Mucosa of rectum (tissue), 2 donors: Measurements from ENCODE around the gene BACE2.
"Not testable (repeated sequence)": the region's sequence is repeated elsewhere in the genome, so short reads cannot be mapped to it uniquely, and the experiment has no call there.

Source experiments
- H3K27ac ChIP-seq, 2 donors: one replicate each; pipeline ENCODE4 v1.7.0; 2013; ENCODE audit warnings: inconsistent platforms in 2 of 2, low read depth in 2 of 2, low read length in 2 of 2
- H3K27me3 ChIP-seq, 2 donors: one replicate each; pipeline ENCODE4 v1.7.0; 2013; ENCODE audit warnings: low read length in 2 of 2; ENCODE audit not compliant: control insufficient read depth in 2 of 2, insufficient read depth in 2 of 2
- H3K36me3 ChIP-seq, 2 donors: one replicate each; pipeline ENCODE4 v1.7.0; 2013; ENCODE audit warnings: low read length in 2 of 2; ENCODE audit not compliant: control insufficient read depth in 2 of 2, insufficient read depth in 2 of 2
- H3K4me1 ChIP-seq, 2 donors: one replicate each; pipeline ENCODE4 v1.7.0; 2013; ENCODE audit warnings: low read length in 2 of 2, mild to moderate bottlenecking in 1 of 2; ENCODE audit not compliant: control insufficient read depth in 2 of 2, insufficient read depth in 2 of 2
- H3K4me3 ChIP-seq, 2 donors: one replicate each; pipeline ENCODE4 v1.7.0; 2013; ENCODE audit warnings: low read length in 2 of 2
- H3K9ac ChIP-seq, 2 donors: one replicate each; pipeline ENCODE4 v1.7.0; 2013; ENCODE audit warnings: low read length in 2 of 2, low read depth in 1 of 2, mild to moderate bottlenecking in 1 of 2
- H3K9me3 ChIP-seq, 2 donors: one replicate each; pipeline ENCODE4 v1.7.0; 2013; ENCODE audit warnings: low read length in 2 of 2; ENCODE audit not compliant: control insufficient read depth in 2 of 2
- donor health status: healthy.
- donor health status: Normal muscosa, but diverticular disease.

BACE2 gene

DNA sequence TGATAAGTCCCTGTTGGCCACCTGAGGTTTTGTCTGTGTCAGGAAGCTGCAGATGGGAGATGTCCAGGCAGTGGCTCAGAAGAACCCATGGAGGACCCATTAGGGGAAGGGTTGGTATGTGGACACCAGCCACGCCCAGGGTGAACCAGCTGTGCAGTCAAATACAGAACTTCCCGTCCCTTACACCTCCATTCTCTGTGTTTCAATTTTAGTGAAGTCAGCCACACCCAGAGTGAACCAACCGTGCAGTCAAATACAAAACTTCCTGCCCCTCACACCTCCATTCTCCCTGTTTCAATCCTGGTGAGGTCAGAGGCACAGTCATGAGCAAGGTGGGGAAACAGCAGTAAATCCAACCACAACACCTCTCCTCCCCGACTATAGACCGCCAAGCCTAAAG lies 27.4 kb downstream of the BACE2 start:
- no peaks in the 10 kb centered on the region for H3K27me3 ChIP-seq
- no peak overlapping the region for H3K9ac ChIP-seq
- H3K36me3 ChIP-seq = no peaks in the 10 kb centered on the region
- peaks cover 0 to 3% of the 10 kb centered on the region in 2 donors for H3K4me1 ChIP-seq
- no peak overlapping the region for H3K27ac ChIP-seq
- H3K9me3 ChIP-seq = no peaks in the 10 kb centered on the region
- no peak overlapping the region for H3K4me3 ChIP-seq

GRCh38 chr21:41196993-41197392 lies 29.0 kb downstream of the BACE2 start:
- Histone ChIP-seq H3K9ac (no peak overlapping the region), H3K4me1 (peaks cover 0 to 3% of the 10 kb centered on the region in 2 donors), H3K4me3 (no peak overlapping the region), H3K27ac (no peak overlapping the region), H3K36me3 (peaks cover 0 to 2% of the 10 kb centered on the region in 2 donors), H3K27me3 (no peaks in the 10 kb centered on the region), H3K9me3 (no peaks in the 10 kb centered on the region)

DNA sequence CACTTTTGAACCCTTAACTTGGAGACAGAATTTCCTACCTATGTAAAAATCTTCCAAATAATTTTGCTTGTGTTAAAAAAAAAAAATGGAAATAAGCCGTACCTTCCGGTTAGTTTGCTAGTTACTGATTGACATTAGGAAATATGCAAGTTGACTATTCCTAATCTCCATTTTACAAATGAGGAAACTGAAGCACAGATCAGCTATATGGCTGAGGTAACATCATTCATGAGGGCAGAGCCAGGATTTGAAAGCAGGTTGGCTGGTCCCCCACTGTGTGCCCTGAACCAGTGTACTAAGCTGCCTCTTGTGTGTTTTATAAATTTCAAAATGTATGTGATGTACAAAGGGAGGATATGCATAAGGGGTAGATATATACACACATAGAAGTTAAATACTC lies 29.6 kb downstream of the BACE2 start:
- no peak overlapping the region for H3K9ac ChIP-seq
- H3K9me3 ChIP-seq = no peaks in the 10 kb centered on the region
- no peak overlapping the region for H3K27ac ChIP-seq
- peaks cover 0 to 3% of the 10 kb centered on the region in 2 donors for H3K4me1 ChIP-seq
- H3K36me3 ChIP-seq = peaks cover 0 to 2% of the 10 kb centered on the region in 2 donors
- H3K4me3 ChIP-seq = no peak overlapping the region
- H3K27me3 ChIP-seq = no peaks in the 10 kb centered on the region

DNA sequence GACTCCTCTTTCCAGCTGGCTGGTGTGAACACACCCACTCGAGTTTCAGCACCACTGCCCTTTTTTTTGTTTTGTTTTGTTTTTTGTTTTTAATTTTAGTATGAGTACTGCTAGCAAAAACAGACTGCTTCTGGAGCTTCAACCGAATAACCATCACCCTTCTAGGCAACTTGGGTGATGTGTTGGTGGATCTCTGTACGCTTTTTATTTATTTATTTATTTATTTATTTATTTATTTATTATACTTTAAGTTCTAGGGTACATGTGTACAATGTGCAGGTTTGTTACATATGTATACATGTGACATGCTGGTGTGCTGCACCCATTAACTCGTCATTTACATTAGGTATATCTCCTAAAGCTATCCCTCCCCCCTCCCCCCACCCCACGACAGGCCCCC lies 30.7 kb downstream of the BACE2 start:
- H3K9me3 ChIP-seq, H3K9ac ChIP-seq, H3K36me3 ChIP-seq, H3K27ac ChIP-seq, H3K4me3 ChIP-seq, H3K4me1 ChIP-seq, H3K27me3 ChIP-seq: not testable (repeated sequence)

DNA sequence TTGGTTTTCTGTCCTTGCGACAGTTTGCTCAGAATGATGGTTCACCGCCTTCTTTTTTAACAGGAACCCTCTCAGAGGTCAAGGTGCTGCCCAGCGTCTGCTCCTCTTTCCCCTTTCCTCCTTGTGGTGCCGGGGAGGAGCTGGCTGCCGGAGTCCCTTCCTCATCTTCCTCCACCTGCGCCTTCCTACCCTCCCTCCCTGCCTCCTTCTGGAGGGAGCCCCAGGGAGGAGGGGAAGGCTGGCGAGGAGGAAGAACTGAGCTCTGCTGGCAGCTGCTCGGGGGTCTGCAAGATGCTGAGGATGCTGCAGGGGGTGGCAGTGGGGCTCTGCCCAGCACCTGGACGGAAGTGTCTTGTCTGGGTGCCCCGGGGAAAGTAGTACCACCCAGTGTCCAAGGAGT lies 31.2 kb downstream of the BACE2 start:
- Histone ChIP-seq H3K36me3 (peaks cover 0 to 2% of the 10 kb centered on the region in 2 donors), H3K27me3 (no peaks in the 10 kb centered on the region), H3K9me3 (no peaks in the 10 kb centered on the region)

DNA sequence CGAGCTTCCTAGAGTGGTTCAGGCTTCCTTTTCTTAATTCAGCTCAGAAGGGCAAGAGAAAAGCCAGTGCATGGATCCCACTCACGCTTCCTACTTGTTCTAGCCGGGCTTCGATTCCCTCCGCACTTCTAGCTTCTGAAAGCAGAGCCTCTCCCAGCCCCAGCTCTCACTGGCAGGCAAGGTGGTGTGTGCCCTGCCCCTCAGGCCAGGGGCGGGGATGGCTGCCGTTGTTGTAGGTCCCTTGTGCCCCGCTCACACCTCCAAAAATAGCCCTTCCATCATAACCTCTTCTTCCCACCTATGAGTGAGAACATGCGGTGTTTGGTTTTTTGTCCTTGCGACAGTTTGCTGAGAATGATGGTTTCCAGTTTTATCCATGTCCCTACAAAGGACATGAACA lies 31.6 kb downstream of the BACE2 start:
- Histone ChIP-seq H3K4me3 (no peak overlapping the region), H3K4me1 (peaks cover 0 to 3% of the 10 kb centered on the region in 2 donors), H3K9me3 (no peaks in the 10 kb centered on the region), H3K9ac (no peak overlapping the region), H3K27me3 (no peaks in the 10 kb centered on the region), H3K27ac (no peak overlapping the region), H3K36me3 (peaks cover 0 to 2% of the 10 kb centered on the region in 2 donors)

More for the DNA sequence above, 31.2 kb downstream of the BACE2 start:
- Histone ChIP-seq H3K4me1 (peaks cover 0 to 3% of the 10 kb centered on the region in 2 donors), H3K4me3 (no peak overlapping the region), H3K9ac (no peak overlapping the region), H3K27ac (no peak overlapping the region)

DNA sequence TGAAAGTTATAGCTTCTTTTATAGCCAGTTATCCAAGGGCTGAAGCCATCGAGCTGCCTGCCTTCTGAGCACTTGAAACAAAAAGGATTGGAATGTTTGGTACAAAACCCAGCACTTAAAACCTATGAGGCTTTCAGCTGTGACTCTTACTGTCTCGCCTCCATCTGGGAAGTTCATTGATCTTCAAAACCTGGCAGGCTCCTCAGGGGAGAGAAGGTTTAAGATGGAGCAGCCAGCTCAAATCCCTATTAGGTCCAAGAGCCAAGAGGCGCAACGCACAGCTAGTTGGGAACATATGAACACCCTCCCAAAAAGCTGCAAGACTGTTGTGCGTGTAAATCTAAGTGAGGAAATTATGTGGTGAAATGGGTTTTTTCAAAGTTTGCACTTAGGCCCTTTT lies 33.4 kb downstream of the BACE2 start:
- H3K4me3 ChIP-seq = no peak overlapping the region
- H3K27ac ChIP-seq = no peak overlapping the region
- H3K4me1 ChIP-seq = no peaks in the 10 kb centered on the region
- no peaks in the 10 kb centered on the region for H3K27me3 ChIP-seq
- no peak overlapping the region for H3K9ac ChIP-seq
- H3K9me3 ChIP-seq = no peaks in the 10 kb centered on the region
- peaks cover 0 to 2% of the 10 kb centered on the region in 2 donors for H3K36me3 ChIP-seq

GRCh38 chr21:41204736-41205135 lies 36.8 kb downstream of the BACE2 start:
- H3K4me1 ChIP-seq = peaks cover 0 to 5% of the 10 kb centered on the region in 2 donors
- H3K9me3 ChIP-seq = no peaks in the 10 kb centered on the region
- H3K27me3 ChIP-seq = no peaks in the 10 kb centered on the region
- H3K4me3 ChIP-seq = no peak overlapping the region
- peaks cover 0 to 2% of the 10 kb centered on the region in 2 donors for H3K36me3 ChIP-seq
- no peak overlapping the region for H3K27ac ChIP-seq
- H3K9ac ChIP-seq = no peak overlapping the region

DNA sequence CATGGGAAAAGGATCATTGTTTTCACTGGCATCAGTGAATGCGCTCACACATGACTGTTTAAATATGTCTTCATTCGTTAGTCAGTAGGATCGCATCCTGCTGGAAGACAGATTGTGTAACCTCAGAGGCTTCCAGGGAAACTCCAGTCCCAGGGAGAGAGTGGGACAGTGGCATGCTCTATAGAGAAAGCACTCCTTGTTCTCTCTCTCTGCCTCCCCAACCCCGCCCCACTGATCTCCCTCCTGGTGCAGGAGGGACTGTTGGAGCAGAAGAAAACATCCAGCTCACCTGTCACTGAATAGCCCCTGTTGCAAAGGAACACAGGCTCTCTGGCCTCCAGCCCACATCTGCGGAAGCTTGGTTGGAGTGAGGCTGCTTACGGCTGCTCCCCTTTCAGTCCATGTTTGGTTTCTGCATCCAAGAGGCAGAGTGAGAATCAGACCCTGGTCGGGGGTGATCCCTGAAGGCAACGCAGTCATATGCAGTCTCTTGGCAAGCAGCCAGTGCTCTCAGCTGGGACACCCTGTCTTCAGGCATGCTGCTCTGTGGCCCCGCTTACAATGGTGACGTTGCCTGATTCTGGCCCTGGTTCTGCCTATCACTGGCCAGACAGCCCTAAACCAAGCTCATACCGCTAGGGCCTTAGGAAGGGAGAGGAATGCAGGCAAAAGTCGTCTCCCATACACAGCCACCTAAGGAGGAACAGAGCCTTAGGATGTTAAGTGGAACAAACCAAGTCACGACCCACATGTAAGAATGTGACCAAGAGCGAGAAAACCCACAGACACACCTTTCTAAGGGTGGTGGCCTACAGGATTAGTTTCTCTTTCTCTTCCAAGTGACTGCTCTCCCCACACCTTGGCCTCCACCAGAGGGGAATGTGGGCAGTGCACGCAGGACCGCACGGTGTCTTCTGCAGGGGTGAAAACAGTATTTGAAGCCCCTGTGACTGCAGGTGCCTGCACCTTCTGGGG lies 39.7 kb downstream of the BACE2 start:
- H3K4me1 ChIP-seq = peaks cover 0 to 5% of the 10 kb centered on the region in 2 donors
- no peaks in the 10 kb centered on the region for H3K27me3 ChIP-seq
- peaks cover 0 to 2% of the 10 kb centered on the region in 2 donors for H3K36me3 ChIP-seq
- H3K27ac ChIP-seq = peak overlapping the region in 1 of 2 donors; percentile 0
- H3K4me3 ChIP-seq = peak overlapping the region in 1 of 2 donors; percentile 5
- no peak overlapping the region for H3K9ac ChIP-seq
- H3K9me3 ChIP-seq = no peaks in the 10 kb centered on the region

- Histone ChIP-seq H3K4me3 (no peak overlapping the region), H3K27ac (peak overlapping the region in 1 of 2 donors; percentile 0), H3K36me3 (peaks cover 0 to 2% of the 10 kb centered on the region in 2 donors), H3K4me1 (peaks cover 0 to 5% of the 10 kb centered on the region in 2 donors), H3K9ac (no peak overlapping the region), H3K27me3 (no peaks in the 10 kb centered on the region), H3K9me3 (no peaks in the 10 kb centered on the region)
Observed at GRCh38 chr21:41208376-41208763, 40.4 kb downstream of the BACE2 start.
